ENCODE measurements around the gene PGAP6. TPM values are rescaled to one million over a fixed set of nuclear protein-coding genes. Genes with fewer than 3 reads are reported as not detected.
"Not testable (repeated sequence)": the region's sequence is repeated elsewhere in the genome, so short reads cannot be mapped to it uniquely, and the experiment has no call there.

The PGAP6 gene
- polyA plus RNA-seq, 12 donors = 18.0 to 38.6 (median 23.1) TPM; not detected in 1

DNA sequence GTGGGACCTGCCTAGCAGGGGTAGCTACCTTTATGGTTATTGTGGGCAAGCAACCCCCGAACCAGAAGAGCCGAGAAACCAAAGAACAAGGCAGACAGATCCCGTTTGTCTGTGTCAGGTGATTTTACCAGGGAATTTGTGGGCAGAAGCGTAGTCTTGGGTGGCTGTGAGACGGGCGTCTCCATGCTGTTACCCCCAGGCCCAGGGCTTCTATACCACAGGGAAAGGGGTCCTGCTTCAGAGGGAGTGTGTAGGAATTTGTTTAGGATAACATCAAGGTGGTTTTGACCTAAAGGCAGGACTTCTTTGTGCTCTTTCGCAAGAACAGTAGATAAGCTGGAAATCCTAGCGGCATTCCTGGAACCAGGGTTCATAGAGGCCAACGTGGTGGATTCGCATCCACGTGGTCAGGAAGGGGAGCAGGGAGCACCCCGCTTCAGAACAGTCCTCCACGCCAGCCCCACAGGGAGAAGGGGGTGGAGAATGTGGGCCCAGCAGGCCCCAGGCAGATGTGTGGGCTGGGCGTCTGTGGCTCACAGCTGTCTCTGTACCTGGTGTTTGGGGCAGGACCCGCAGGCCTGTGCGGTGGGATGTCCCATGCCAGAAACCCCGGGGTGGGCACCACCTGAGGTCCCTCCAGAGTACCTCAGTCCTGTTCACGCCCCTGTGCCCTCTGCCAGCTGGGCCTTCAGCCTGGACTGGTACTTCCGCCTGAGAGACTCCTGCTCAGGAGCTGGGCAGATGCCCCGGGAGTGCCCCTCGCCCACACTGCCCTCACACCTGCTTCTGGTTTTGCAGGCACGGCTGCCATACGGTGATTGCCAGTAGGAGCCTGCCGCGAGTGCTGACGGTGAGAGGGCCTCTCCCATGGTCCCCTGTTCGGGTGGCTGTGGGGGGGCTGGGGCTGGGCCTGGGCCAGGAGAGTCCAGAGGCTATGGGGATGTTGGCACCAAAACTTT lies 24.0 kb upstream of the PGAP6 start:
- no peak for DNase-seq

DNA sequence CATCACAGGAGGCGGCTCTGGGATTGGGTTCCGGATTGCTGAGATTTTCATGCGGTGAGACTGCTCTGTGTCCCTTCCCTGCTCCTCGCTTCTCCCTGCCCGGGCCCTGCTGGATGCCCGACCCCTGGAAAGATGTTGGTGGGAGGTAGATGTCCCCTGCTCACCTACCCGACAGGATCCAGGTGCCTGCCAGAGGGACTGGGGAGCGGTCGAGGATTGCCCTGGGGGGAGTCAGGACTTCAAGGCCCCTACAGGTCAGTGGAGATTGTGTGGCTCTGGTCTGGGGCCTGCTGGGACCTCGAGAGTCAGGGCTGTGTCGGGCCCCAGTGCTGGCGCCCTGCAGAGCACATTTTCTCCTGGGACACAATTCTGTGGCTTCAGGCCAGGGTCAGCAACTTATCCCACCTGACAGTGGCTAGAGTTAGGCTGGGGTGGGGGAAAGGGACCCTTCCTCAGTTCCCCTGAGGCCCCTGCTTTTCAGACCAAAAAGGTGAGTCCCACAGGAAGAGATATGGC lies 23.3 kb upstream of the PGAP6 start:
- no peak for DNase-seq

- DNase-seq = peak; percentile 91
Observed at GRCh38 chr16:401468-402348, 19.9 kb upstream of the PGAP6 start, which contains the start of gene DECR2. Gene DECR2, plus strand, starts transcription at chr16:401885. Its CDS starts 79 bp downstream, at chr16:401964.

DNA sequence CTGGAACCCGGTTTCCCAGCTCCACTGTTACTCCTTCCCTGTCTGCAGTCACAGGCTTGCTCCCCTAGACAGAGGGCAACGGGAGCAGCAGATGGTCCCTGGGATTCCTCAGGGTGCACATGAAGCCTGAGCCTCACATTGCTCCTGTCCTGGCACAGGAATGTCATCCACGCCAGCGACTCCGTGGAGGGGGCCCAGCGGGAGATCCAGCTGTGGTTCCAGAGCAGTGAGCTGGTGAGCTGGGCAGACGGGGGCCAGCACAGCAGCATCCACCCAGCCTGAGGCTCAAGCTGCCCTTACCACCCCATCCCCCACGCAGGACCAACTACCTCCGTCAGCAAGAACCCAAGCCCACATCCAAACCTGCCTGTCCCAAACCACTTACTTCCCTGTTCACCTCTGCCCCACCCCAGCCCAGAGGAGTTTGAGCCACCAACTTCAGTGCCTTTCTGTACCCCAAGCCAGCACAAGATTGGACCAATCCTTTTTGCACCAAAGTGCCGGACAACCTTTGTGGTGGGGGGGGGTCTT lies 18.3 kb upstream of the PGAP6 start:
- DNase-seq = no peak

DNA sequence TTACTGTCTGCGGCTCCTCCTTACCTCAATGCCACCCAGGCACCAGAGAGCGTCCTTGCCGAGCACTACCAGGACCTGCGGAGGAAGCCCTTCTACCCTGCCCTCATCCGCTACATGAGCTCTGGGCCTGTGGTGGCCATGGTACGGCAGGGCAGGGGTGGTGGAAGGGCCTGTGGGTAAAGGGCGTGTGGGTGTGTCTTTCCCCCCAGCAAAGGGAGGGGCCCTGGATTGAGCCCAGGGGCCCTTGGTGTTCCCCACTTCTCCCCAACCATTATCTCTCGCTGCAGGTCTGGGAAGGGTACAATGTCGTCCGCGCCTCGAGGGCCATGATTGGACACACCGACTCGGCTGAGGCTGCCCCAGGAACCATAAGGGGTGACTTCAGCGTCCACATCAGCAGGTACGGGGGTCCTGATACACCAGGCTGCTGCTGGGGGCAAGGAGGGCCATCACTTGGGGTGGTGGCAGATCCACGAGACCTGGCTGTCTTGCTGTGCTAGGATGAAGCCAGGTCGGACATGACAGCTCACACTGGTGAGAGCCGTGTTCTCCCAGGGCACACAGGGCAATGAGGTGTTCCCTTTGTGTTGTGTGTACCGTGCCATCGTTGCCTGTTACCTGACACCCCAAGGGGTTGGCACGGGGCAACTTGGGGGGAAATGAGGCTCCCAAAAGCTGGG lies 17.7 kb upstream of the PGAP6 start:
- no peak for DNase-seq

DNA sequence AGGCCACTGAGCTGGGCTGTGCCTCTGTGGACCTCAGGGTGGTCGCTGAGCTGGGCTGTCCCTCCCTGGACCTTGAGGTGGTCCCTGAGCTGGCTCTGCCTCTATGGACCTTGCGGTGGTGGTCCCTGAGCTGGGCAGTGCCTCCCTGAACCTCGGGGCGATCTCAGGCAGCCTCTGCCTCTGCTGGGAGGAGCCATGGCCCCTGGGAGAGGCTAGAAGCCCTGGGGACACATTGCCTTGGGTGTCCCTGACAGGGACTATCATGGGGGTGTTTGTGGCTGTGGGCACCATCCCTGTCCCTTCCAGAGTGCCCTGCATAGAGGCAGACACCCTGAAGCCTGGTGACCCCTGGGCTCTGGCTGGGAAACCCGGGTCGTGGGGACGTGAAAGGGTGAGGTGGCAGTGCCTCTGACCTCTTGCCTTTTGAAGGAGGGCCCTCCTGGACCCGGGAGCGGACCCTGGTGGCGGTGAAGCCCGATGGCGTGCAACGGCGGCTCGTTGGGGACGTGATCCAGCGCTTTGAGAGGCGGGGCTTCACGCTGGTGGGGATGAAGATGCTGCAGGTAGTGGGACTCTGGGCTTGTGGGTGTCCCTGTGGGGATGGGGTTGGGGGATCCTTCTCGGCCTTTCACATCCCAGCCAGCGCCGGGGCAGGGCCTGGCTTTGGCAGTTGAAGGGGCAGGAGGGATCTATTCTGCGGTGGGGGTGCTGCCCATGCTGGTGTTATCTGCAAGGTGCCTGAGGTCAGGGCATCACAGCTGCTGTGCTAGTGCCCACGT lies 17.0 kb upstream of the PGAP6 start:
- no peak for DNase-seq

- no peak for DNase-seq
Observed at GRCh38 chr16:397736-398332, 16.1 kb upstream of the PGAP6 start.

GRCh38 chr16:397135-397661 lies 15.4 kb upstream of the PGAP6 start, which contains the start of gene NME4:
Gene NME4, plus strand, starts transcription at chr16:397199. Its CDS starts 24 bp downstream, at chr16:397223.
- no peak for DNase-seq

GRCh38 chr16:396605-397004 lies 14.8 kb upstream of the PGAP6 start:
- no peak for DNase-seq

DNA sequence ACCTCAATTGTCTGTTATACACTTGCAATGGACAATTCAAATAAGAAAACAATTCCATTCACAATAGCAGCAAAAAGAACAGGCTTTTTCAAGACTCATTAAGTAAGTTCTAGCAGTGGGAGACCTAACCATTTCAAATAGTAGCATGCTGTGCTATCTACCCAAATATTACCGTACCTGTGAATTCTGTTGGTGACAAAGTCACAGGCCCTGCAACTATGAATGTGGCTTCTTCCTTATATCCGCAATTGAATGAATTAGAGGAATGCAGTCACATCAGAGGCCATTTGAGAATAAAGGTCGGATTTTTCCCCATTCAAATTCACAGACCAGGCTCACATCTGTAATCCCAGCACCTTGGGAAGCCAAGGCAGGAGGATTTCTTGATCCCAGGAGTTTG lies 14.4 kb upstream of the PGAP6 start:
- no peak for DNase-seq

DNA sequence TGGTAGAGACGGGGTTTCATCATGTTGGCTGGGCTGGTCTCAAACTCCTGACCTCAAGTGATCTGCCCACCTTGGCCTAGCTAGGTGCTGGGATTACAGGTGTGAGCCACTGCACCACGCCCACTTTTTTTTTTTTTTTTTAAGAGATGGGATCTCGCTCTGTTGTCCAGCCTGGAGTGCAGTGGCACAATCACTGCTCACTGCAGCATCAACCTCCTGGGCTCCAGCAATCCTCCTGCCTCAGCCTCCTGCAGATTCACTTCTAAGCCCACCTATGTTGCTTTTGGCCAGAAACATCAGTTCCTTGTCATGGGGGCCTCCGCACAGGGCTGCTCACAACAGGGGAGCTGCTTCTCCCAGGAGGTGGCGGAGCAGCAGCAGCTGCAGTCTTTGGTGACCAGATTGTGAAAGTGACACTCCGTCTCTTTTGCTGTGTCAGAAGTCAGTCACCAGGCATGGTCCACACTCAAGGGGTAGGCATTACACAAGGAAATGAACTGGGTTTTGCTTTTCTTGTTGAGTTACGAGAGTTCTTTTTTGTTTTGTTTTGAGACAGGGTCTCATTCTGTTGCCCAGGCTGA lies 10.8 kb upstream of the PGAP6 start:
- no peak for DNase-seq

GRCh38 chr16:391885-392335 lies 10.1 kb upstream of the PGAP6 start:
- no peak for DNase-seq

GRCh38 chr16:389352-389751 lies 7.6 kb upstream of the PGAP6 start:
- DNase-seq = no peak

- not testable (repeated sequence) for DNase-seq
Observed at GRCh38 chr16:387761-388666, 6.2 kb upstream of the PGAP6 start.

DNA sequence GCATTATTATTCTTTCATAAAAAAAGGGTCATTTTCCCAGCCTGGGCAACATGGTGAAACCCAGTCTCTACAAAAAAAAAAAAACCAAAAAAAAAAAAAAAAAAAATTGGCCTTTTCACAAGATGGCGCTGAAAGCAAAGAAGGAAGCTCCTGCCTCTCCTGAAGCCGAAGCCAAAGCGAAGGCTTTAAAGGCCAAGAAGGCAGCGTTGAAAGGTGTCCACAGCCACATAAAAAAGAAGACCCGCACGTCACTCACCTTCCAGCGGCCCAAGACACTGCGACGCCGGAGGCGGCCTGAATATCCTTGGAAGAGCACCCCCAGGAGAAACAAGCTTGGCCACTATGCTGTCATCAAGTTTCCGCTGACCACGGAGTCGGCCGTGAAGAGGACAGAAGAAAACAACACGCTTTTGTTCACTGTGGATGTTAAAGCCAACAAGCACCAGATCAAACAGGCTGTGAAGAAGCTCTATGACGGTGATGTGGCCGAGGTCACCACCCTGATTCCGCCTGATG lies 4.9 kb upstream of the PGAP6 start:
- DNase-seq = no peak

GRCh38 chr16:383326-384051 lies 1.7 kb upstream of the PGAP6 start:
- no peak for DNase-seq
